Uterine smooth muscle cell (primary cell): ENCODE data around the gene FAM234A. TPM values are rescaled to one million over a fixed set of nuclear protein-coding genes. Genes with fewer than 3 reads are reported as not detected.

Experiments used
- total RNA-seq: library from RNA; depleted of rRNA; stranded (reverse); fragments of >200 nt; gene quantifications from 2 replicates; pipeline ENCODE4 v1.2.3, GENCODE V29; 2014

The FAM234A gene, protein sequence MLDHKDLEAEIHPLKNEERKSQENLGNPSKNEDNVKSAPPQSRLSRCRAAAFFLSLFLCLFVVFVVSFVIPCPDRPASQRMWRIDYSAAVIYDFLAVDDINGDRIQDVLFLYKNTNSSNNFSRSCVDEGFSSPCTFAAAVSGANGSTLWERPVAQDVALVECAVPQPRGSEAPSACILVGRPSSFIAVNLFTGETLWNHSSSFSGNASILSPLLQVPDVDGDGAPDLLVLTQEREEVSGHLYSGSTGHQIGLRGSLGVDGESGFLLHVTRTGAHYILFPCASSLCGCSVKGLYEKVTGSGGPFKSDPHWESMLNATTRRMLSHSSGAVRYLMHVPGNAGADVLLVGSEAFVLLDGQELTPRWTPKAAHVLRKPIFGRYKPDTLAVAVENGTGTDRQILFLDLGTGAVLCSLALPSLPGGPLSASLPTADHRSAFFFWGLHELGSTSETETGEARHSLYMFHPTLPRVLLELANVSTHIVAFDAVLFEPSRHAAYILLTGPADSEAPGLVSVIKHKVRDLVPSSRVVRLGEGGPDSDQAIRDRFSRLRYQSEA
- total RNA-seq: 53.0 and 73.0 TPM in 2 replicates

DNA sequence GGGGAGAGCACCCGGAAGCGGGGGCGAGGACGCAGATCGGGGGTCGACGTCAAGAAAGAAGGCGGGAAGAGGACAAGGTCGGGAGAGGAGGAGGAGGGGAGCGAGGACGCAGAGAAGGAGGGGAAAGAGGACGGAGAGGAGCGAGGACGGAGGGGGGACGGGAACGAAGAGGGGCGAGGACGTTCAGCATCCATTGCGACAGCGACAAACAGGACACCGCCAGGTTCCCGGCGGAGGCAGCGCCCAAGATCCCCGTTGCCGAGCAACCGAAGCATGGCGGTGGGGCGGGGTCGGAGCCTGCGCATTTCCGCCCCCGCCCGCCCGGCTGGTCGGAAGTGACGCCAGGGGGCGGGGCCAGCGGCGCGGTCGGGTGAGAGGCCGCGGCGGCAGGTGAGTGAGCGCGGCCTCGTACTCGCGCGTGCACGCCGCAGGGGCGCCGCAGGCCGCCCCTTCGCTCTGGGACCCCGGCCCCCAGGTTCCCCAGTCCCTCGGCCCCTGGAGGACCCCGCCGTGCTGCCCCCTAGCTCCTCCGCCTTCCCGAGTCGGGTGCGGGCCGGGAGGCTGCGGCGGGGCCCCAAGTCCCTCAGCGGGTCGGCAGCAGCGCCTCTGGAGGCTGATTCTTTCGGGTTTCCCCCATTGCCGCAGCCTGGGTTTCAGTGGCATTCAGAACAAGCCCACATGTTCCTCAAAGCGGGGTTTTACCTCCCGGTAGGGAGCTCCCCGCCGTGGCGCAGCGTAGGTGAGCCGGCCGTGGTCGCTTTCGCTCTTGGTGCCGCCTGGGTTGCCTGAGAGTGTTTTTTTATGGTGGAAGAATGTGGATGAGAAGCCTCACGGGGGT, at the start of gene FAM234A:
Gene FAM234A (plus strand): TSS at position 354 of the 838 bp plus-strand sequence. CDS start 19,593 bp downstream, outside the sequence.

DNA sequence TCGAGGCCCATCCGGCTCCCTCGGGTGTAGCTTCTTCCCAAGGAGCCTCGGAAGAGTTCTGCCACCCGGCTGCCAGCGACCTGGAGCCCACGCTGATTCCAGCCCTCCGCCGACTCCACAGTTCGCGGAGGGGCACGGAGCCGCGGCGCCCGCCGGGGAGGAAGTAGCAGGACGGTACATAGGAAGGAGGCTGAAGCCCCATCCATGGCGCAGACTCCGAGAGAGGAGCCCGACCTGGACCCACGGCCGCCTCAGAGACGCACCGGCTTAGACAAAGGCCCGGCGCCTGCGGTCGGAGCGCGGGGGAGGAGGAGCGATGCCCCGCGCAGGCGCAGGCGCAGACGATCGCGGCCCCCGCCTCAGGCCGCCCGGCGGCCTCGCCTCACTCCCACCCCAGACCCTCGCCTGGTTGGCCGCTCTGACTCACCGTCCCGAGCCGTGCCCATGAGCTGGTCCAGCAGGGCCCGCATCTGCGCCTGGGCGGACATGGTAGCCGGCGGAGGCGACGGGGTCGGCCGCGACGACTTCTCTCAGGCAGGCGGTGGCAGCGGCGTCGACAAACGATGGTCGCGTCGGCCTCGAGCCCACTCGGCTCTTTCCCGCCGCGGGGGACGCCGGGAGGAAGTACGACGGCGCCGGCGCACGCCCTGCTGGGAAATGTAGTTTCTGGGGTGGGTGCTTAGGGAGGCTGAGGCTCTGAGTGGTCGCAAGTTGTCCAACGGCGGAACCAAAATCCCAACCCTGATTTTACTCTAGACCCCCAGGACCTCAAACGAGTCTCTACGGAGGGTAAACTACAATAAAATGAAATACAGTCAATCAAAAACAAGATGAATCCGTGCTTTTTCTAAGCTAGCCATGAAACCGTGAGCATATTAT, 5.5 kb upstream of the FAM234A start, which contains the start of gene LUC7L:
Gene LUC7L (minus strand): TSS at position 598 of the 879 bp plus-strand sequence. CDS start 110 bp downstream, at position 488.

DNA sequence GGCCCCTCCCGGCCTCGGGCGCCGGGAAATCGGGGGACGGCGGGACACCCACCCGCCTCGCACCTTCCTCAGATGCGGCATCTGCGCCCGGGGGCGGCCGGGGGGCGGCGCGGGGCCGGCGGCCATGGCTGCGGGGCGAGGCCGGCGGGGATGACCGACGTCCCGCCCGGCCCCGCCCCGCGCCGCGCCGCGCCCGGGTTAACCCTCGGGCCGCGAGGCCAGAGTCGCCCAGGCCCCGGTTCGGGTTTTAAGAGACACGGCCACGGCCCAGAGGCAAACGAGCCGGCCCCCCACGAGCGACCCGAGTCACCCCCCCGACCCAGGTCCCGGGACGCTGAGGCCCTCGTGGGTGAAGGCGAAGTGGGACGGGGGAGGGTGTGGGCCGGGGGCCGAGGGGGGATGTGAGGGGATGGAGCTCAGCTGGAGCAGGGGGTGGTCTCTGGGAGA, 41.2 kb downstream of the FAM234A start, which contains the start of gene RGS11:
Gene RGS11 (minus strand): TSS at position 159 of the 447 bp plus-strand sequence. CDS start 33 bp downstream, at position 126.

DNA sequence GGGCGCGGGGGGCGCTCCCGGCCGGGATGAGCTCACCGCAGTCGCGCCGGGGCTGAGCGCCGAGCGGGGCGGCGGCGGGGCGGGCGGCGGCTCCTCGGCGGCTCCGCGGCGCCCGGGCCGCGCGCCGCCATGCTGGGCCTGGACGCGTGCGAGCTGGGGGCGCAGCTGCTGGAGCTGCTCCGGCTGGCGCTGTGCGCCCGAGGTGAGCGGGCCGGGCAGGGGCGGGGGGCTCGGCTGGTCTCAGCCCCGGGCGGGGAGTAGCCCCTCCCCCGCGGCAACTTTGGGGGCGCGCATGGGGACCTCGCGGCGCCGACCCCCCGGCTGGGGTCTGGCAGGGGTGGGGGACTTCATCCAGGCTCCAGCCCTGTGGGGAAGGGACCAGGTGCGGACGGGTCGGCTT, 45.9 kb downstream of the FAM234A start, which contains the start of gene ARHGDIG:
Gene ARHGDIG (plus strand): TSS at position 40 of the 400 bp plus-strand sequence. CDS start 90 bp downstream, at position 130.

DNA sequence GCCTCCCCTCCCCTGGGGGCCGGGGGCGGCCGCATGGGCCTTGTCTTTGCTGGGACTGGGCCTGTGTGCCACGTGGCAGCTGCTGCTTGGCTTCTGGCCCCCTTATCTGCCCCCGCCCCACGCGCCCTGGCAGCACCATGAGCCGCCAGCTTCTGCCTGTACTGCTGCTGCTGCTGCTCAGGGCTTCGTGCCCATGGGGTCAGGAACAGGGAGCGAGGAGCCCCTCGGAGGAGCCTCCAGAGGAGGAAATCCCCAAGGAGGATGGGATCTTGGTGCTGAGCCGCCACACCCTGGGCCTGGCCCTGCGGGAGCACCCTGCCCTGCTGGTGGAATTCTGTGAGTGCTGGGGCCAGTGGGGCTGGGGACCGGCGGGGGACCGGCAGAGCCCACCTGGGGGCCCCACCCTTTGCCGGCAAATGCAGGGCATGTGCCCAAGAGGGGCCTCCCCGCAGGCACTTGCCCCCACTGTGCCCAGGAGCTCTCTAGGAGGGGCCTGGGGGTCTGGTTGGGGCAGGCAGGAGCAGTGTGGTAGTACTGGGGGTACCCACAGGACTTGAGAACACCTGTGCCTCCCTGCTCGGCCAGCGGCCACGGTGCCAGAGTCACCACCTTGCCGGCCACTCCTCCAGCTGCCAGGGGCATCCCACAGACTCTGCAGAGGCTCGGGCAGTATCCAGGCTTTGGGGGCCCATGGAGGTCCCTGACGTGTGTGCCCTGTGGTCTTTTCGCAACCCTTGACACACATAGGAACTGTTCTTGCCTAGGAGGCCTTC, 48.6 kb downstream of the FAM234A start, which contains the start of gene PDIA2:
Gene PDIA2 (plus strand): TSS at position 132 of the 773 bp plus-strand sequence. CDS start 6 bp downstream, at position 138.

Other genes starting within 250 kb of the FAM234A start
- gene POLR3K, start 181.2 kb upstream of the FAM234A start, total RNA-seq: 4.0 and 6.8 TPM in 2 replicates
- 25.6 and 40.9 TPM in 2 replicates for gene SNRNP25, start 181.0 kb upstream of the FAM234A start, total RNA-seq
- gene RHBDF1, start 162.2 kb upstream of the FAM234A start, total RNA-seq: 36.4 and 39.8 TPM in 2 replicates
- gene MPG, start 156.6 kb upstream of the FAM234A start, total RNA-seq: 257 and 267 TPM in 2 replicates
- 9.2 and 13.4 TPM in 2 replicates for gene NPRL3, start 96.1 kb upstream of the FAM234A start, total RNA-seq
- not detected in 2 replicates for gene HBZ, start 82.2 kb upstream of the FAM234A start, total RNA-seq
- not detected in 2 replicates for gene HBM, start 68.8 kb upstream of the FAM234A start, total RNA-seq
- gene HBA2, start 61.9 kb upstream of the FAM234A start, total RNA-seq: not detected in 2 replicates
- not detected in 2 replicates for gene HBA1, start 58.1 kb upstream of the FAM234A start, total RNA-seq
- gene HBQ1, start 54.4 kb upstream of the FAM234A start, total RNA-seq: 0.44 TPM in 1 of 2 replicates, not detected in the other
- 40.5 and 44.7 TPM in 2 replicates for gene LUC7L, start 5.4 kb upstream of the FAM234A start, total RNA-seq
- gene RGS11, start 41.1 kb downstream of the FAM234A start, total RNA-seq: 0.22 and 4.2 TPM in 2 replicates
- 0.12 and 0.44 TPM in 2 replicates for gene ARHGDIG, start 45.8 kb downstream of the FAM234A start, total RNA-seq
- gene PDIA2, start 48.3 kb downstream of the FAM234A start, total RNA-seq: 0.12 TPM in 1 of 2 replicates, not detected in the other
- gene AXIN1, start 117.9 kb downstream of the FAM234A start, total RNA-seq: 28.1 and 28.6 TPM in 2 replicates
- 72.0 and 101 TPM in 2 replicates for gene MRPL28, start 135.7 kb downstream of the FAM234A start, total RNA-seq
- gene PGAP6, start 147.2 kb downstream of the FAM234A start, total RNA-seq: 63.9 and 64.3 TPM in 2 replicates
- 37.5 and 66.2 TPM in 2 replicates for gene NME4, start 162.4 kb downstream of the FAM234A start, total RNA-seq
- gene DECR2, start 167.1 kb downstream of the FAM234A start, total RNA-seq: 14.4 and 15.9 TPM in 2 replicates
- gene RAB11FIP3, start 190.8 kb downstream of the FAM234A start, total RNA-seq: 18.4 and 23.0 TPM in 2 replicates